Kidney epithelial cell (primary cell): ENCODE data around the gene CHID1. TPM values are rescaled to one million over a fixed set of nuclear protein-coding genes. Genes with fewer than 3 reads are reported as not detected.

Experiments
- DNase-seq: peaks from one replicate; pipeline ENCODE4 v3.0.0-alpha.2; 2010; ENCODE audit warnings: low read depth
- H3K27me3 ChIP-seq: 2 replicates; pipeline ENCODE4 v1.6.0; 2011; ENCODE audit warnings: low read length; ENCODE audit not compliant: control insufficient read depth, insufficient read depth
- H3K36me3 ChIP-seq: 2 replicates; pipeline ENCODE4 v1.5.1; 2011; ENCODE audit warnings: low read length; ENCODE audit not compliant: control insufficient read depth, insufficient read depth
- H3K4me3 ChIP-seq: 2 replicates; pipeline ENCODE4 v1.5.1; 2011; ENCODE audit warnings: low read depth, mild to moderate bottlenecking, control low read depth, low read length
- total RNA-seq: library from RNA; depleted of rRNA; stranded (reverse); fragments of >200 nt; gene quantifications from 2 replicates; pipeline ENCODE4 v1.2.3, GENCODE V29; 2015
- TF ChIP-seq, protein P1 (sequence below): IDR thresholded peaks from 2 replicates; pipeline ENCODE4 v1.5.1; 2011; ENCODE audit warnings: mild to moderate bottlenecking, moderate library complexity, low read length, control low read depth, inconsistent platforms; ENCODE audit not compliant: insufficient read depth, poor library complexity, severe bottlenecking

The CHID1 gene
- total RNA-seq, 1 donor from 2014 or later = 90.0 TPM

DNA sequence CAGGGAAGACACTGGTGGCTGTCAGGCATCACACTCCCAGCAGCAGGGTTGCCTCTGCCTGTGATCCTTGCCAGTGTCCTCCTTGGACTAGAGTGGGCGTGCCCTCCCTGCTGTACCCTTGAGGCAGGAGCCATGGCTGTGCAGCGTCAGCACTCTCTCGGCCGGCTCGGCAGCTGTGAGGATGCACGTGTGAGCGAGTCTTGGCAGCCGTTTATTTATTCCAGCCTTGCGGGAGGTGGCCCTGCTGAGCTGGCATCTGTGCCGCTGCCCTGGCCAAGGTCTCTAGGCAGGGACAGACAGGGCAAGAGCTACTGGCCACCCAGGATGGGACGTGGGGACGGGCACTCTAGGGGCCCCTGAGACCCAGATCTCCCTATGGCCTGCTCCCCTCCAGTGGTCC, 34.1 kb downstream of the CHID1 start:
- DNase-seq = no peak
- no peaks in the 10 kb centered on the region for H3K27me3 ChIP-seq
- TF ChIP-seq, protein P1, sequence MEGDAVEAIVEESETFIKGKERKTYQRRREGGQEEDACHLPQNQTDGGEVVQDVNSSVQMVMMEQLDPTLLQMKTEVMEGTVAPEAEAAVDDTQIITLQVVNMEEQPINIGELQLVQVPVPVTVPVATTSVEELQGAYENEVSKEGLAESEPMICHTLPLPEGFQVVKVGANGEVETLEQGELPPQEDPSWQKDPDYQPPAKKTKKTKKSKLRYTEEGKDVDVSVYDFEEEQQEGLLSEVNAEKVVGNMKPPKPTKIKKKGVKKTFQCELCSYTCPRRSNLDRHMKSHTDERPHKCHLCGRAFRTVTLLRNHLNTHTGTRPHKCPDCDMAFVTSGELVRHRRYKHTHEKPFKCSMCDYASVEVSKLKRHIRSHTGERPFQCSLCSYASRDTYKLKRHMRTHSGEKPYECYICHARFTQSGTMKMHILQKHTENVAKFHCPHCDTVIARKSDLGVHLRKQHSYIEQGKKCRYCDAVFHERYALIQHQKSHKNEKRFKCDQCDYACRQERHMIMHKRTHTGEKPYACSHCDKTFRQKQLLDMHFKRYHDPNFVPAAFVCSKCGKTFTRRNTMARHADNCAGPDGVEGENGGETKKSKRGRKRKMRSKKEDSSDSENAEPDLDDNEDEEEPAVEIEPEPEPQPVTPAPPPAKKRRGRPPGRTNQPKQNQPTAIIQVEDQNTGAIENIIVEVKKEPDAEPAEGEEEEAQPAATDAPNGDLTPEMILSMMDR = no peak
- no peak overlapping the region for H3K4me3 ChIP-seq
- peaks cover 1% of the 10 kb centered on the region for H3K36me3 ChIP-seq

DNA sequence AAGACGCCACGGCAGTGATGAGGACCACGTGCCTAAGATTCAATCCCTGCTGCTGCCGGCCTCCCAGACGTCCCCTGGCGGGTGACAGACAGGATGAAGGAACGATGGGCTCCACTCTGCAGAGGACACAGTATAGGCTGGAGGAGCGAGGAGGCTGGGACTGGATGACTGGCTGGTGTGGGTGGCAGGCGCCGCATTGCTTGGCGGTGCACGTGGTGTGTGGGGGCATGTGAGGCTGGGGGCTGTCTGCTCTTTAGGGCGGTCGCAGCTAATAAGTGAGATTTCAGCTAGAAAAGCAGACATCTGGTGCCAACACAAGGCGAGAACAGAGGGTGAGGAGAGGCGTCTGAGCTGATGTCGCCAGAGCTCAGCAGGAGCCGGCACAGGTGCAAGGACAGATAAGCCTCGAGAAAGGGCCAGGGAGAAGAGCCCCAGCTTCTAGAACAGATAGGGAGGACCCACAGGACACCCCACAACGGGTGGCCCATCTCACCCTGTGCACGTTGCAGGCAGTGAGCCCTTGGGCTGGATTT, 34.8 kb downstream of the CHID1 start:
- Histone ChIP-seq H3K27me3 (no peaks in the 10 kb centered on the region), H3K36me3 (peaks cover 1% of the 10 kb centered on the region), H3K4me3 (no peak overlapping the region)
- TF ChIP-seq, protein P1 = no peak
- DNase-seq = no peak

DNA sequence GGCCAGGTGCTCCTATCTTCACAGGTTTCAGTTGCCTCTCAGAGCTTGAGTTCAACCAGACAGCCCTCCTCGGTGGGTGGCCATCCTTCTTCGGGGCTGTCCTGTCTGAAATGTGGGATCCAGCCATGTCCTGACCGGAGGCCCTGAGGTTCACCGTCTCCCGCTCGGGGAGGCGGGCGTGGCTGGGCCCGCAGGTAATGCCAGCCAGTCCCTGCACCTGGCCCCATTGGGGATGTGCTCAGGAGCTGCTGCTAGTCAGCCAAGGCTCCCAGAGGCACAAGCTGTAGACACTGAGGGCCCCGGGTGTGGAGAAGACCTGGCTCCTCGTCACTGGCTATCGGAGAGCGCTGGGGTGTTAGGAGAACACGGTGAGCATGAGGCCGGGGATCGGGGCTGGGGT, 35.4 kb downstream of the CHID1 start:
- TF ChIP-seq, protein P1 = no peak
- Histone ChIP-seq H3K4me3 (no peak overlapping the region), H3K36me3 (no peaks in the 10 kb centered on the region), H3K27me3 (no peaks in the 10 kb centered on the region)
- no peak for DNase-seq

- no peak for DNase-seq
- TF ChIP-seq, protein P1 = no peak
- Histone ChIP-seq H3K27me3 (no peaks in the 10 kb centered on the region), H3K36me3 (no peaks in the 10 kb centered on the region), H3K4me3 (no peak overlapping the region)
Measured at GRCh38 chr11:873706-874105, 36.9 kb downstream of the CHID1 start.

DNA sequence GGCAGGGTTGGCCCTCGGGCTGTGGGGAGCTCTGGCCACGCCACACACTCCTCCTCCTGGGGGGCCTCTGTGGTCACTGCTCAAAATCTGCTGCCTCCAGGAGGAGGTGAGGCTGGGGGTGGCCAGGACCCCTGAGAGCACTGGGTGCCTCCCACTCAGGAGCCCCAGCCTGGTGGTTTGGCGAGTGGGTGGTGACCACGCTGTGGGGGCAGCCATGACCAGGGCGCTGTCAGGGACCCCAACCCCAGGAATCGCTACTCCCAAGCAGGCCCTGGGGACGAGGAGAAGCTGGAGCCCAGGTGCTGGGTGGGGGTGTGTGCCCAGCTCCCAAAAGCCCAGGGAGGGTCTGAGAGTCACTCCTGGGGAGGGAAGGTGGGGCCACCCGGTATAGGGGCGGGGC, 37.8 kb downstream of the CHID1 start:
- TF ChIP-seq, protein P1 = no peak
- Histone ChIP-seq H3K27me3 (no peaks in the 10 kb centered on the region), H3K36me3 (no peaks in the 10 kb centered on the region), H3K4me3 (no peak overlapping the region)
- DNase-seq = no peak

DNA sequence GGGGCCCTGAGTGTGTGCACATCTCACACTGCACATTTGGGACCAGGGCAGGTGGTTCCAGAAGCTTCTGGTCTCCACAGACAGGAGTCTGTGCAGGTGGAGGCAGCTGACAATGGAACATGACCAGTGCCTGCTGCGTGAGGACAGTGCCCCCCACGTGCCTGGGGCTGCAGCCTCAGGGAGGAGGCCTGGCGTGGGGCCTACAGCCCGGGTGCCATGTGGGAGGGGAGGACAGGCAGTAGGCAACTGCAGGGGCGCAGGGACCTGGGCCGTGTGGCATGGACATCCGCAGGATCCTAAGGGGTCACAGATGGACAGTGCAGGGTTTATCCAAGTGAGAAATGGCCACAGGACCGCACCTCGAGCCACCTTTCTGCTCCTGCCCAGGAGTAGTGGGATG, 39.1 kb downstream of the CHID1 start:
- no peak overlapping the region for H3K4me3 ChIP-seq
- no peak for DNase-seq
- no peaks in the 10 kb centered on the region for H3K27me3 ChIP-seq
- no peaks in the 10 kb centered on the region for H3K36me3 ChIP-seq
- TF ChIP-seq, protein P1 = no peak
